ENCODE measurements around the gene KY. TPM values are rescaled to one million over a fixed set of nuclear protein-coding genes. Genes with fewer than 3 reads are reported as not detected.

The KY gene
- total RNA-seq, 2 donors from 2014 or later, result not detected

DNA sequence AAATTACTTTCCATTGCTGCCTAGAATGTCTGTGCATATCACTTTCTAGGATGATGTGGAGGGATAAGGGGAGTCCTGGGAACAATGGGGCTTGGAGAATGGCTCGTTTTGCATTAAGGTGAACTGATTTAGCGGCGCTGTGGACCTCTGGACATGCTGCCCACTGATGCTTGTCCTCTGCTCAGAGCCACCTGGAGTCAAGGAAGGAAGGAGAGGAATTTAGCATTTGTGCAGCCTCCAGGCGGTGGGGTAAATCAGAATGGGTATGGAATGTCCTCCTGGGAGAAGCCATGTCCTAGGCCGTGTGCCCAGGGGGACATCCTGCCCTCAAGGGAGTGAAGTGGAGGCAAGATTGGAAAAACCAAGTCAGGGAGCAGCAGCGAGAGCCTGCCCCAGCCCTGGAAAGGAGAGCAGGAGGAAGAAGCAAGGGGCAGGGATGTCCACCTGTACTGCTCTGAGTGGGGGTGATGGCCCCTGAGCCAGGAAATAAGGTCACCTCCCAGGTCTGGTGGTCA is 37.8 kb downstream of the KY start:
- 78% methylated on average over 4 to 6 of the region's 6 CpGs for WGBS, 2 experiments (ENCODE audit: insufficient coverage in 1 of 2, insufficient read length in 1 of 2)
- Histone ChIP-seq H3K9ac (ENCODE audit: extremely low read depth, low read length, poor library complexity, severe bottlenecking) (no peak overlapping the region), H3K9me3 (ENCODE audit: control insufficient read depth, low read length) (no peaks in the 10 kb centered on the region), H3K4me3 (ENCODE audit: low read length) (no peak overlapping the region), H3K27me3 (ENCODE audit: control insufficient read depth, insufficient read depth, low read length, poor library complexity, severe bottlenecking) (peaks cover 6% of the 10 kb centered on the region), H3K36me3 (ENCODE audit: control insufficient read depth, insufficient read depth, low read length) (no peaks in the 10 kb centered on the region), H3K27ac (ENCODE audit: low read depth, low read length) (no peak overlapping the region), H3K4me1 (ENCODE audit: control insufficient read depth, insufficient read depth, low read length) (no peaks in the 10 kb centered on the region)
- H3K4me1 Mint-ChIP-seq, result no peaks in the 10 kb centered on the region
- TF ChIP-seq, protein P1, sequence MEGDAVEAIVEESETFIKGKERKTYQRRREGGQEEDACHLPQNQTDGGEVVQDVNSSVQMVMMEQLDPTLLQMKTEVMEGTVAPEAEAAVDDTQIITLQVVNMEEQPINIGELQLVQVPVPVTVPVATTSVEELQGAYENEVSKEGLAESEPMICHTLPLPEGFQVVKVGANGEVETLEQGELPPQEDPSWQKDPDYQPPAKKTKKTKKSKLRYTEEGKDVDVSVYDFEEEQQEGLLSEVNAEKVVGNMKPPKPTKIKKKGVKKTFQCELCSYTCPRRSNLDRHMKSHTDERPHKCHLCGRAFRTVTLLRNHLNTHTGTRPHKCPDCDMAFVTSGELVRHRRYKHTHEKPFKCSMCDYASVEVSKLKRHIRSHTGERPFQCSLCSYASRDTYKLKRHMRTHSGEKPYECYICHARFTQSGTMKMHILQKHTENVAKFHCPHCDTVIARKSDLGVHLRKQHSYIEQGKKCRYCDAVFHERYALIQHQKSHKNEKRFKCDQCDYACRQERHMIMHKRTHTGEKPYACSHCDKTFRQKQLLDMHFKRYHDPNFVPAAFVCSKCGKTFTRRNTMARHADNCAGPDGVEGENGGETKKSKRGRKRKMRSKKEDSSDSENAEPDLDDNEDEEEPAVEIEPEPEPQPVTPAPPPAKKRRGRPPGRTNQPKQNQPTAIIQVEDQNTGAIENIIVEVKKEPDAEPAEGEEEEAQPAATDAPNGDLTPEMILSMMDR (conservative IDR thresholded peaks at IDR 0.05), result no peak
- no peak for DNase-seq
- H3K36me3 Mint-ChIP-seq (ENCODE audit: low read depth), result no peaks in the 10 kb centered on the region
- H3K9me3 Mint-ChIP-seq, result no peaks in the 10 kb centered on the region
- peaks cover 17% of the 10 kb centered on the region for H3K27me3 Mint-ChIP-seq (ENCODE audit: insufficient read depth)
- no peak overlapping the region for H3K4me3 Mint-ChIP-seq
- no peak overlapping the region for H3K27ac Mint-ChIP-seq

DNA sequence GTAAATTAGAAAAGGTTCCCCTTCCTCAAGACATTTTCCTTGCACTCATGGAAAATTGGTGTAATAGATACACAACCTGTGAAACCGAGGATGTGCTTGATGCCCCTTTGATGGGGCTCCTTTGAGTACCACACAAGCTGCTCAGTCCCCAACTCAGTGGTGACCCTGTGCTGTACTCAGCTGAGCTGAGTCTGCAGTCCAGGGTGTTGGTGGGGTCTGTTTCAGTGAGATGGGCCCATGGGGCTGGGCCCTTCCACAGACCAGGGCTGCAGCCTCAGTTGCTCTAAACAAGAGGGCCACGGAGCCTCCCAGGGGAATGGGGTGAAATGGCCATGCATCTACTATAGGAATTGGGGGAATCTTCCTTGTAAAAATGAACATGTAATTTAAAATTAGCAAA is 39.3 kb downstream of the KY start:
- WGBS, 2 experiments (ENCODE audit: insufficient coverage in 1 of 2, insufficient read length in 1 of 2), result 88% methylated on average over 1 to 2 of the region's 2 CpGs
- no peak overlapping the region for H3K27ac Mint-ChIP-seq
- Histone ChIP-seq H3K27me3 (ENCODE audit: control insufficient read depth, insufficient read depth, low read length, poor library complexity, severe bottlenecking) (peaks cover 6% of the 10 kb centered on the region), H3K9ac (ENCODE audit: extremely low read depth, low read length, poor library complexity, severe bottlenecking) (no peak overlapping the region), H3K27ac (ENCODE audit: low read depth, low read length) (no peak overlapping the region), H3K4me1 (ENCODE audit: control insufficient read depth, insufficient read depth, low read length) (no peaks in the 10 kb centered on the region), H3K36me3 (ENCODE audit: control insufficient read depth, insufficient read depth, low read length) (no peaks in the 10 kb centered on the region), H3K4me3 (ENCODE audit: low read length) (no peak overlapping the region), H3K9me3 (ENCODE audit: control insufficient read depth, low read length) (no peaks in the 10 kb centered on the region)
- peaks cover 19% of the 10 kb centered on the region for H3K27me3 Mint-ChIP-seq (ENCODE audit: insufficient read depth)
- TF ChIP-seq, protein P1 (conservative IDR thresholded peaks at IDR 0.05), result no peak
- DNase-seq, result no peak
- H3K4me3 Mint-ChIP-seq, result no peak overlapping the region
- no peaks in the 10 kb centered on the region for H3K4me1 Mint-ChIP-seq
- H3K9me3 Mint-ChIP-seq, result no peaks in the 10 kb centered on the region
- no peaks in the 10 kb centered on the region for H3K36me3 Mint-ChIP-seq (ENCODE audit: low read depth)

DNA sequence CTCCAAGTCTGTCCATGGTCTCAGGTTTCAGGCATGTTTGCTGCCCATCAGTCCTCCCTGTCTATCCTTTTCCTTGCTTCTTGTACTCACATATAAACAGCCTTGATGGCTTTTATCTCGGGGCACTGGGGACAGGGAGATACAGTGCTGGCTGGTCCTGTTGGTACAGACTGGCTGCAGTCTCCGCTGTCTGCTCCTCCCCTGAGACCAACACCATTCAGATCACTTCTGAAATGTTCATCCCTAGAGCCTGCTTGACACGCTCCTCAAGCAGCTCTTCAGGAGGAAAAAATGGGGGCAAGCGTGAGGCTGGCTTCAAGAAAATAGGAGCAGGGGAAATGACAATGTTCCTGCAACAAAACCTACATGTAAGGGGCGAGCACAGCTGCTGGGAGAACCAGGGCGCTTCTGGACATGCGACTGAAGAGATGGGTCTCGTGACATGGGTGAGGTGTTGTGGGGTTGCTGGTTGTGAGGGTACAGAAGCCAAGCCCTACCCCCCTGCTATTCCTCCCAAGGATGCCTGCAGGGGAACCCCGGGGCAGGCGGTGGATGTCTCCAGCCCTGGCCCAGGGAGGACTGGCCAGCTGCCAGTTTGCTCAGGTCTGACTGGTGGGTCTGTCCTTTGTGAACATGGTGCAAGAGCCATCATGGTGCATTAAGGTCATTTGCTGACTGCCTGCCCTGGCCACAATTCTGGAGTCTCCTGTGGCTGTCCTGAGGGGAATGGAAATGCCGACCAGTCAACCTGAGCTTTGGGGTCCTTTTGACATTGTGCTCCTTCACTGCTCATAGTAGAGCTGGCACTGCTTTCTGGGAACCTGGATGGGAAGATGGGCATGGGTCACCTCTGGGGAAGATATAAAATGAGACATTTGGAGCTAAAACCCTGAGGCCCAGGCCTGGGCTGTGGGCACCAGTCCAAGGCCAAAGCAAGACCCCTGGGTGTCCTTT is 40.1 kb downstream of the KY start:
- Histone ChIP-seq H3K9me3 (ENCODE audit: control insufficient read depth, low read length) (no peaks in the 10 kb centered on the region), H3K36me3 (ENCODE audit: control insufficient read depth, insufficient read depth, low read length) (no peaks in the 10 kb centered on the region), H3K27ac (ENCODE audit: low read depth, low read length) (no peak overlapping the region), H3K4me1 (ENCODE audit: control insufficient read depth, insufficient read depth, low read length) (no peaks in the 10 kb centered on the region), H3K27me3 (ENCODE audit: control insufficient read depth, insufficient read depth, low read length, poor library complexity, severe bottlenecking) (peaks cover 9% of the 10 kb centered on the region), H3K9ac (ENCODE audit: extremely low read depth, low read length, poor library complexity, severe bottlenecking) (no peak overlapping the region), H3K4me3 (ENCODE audit: low read length) (no peak overlapping the region)
- Mint-ChIP-seq H3K4me3 (no peak overlapping the region), H3K9me3 (no peaks in the 10 kb centered on the region), H3K27ac (no peak overlapping the region), H3K36me3 (ENCODE audit: low read depth) (no peaks in the 10 kb centered on the region), H3K4me1 (no peaks in the 10 kb centered on the region), H3K27me3 (ENCODE audit: insufficient read depth) (peaks cover 26% of the 10 kb centered on the region)
- TF ChIP-seq, protein P1 (conservative IDR thresholded peaks at IDR 0.05), result no peak
- WGBS, 2 experiments (ENCODE audit: insufficient coverage in 1 of 2, insufficient read length in 1 of 2), result 85 to 86% methylated on average over 6 to 11 of the region's 11 CpGs
- DNase-seq, result no peak

Measured in endodermal cell (in vitro differentiated cells).